ENCODE results near the gene NUP210L. TPM values are rescaled to one million over a fixed set of nuclear protein-coding genes. Genes with fewer than 3 reads are reported as not detected.
A peak's percentile ranks its signal among the peaks of the same experiment; 100 is the strongest.

Gene NUP210L
- polyA plus RNA-seq, 2 donors: 0.02 TPM; not detected in 1

DNA sequence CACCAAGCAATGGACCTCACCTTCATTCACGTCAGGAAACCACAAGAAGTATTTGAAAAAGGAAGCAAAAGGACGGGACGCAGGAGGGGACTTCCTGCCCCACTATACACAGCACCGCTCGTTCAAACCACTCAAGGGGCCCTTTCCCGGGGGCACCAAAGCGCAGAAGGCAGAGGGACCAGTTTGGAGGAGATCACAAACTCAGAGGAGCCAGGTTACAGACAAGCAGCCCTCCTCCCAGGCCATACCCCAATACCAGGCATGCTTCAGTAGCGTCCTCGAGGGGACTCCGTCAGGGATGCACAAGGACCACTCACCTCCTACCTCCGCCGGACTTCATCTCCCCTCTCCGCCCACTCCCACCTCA, 197.1 kb downstream of the NUP210L start:
- H3K4me1 ChIP-seq (ENCODE audit: control insufficient read depth in 2 of 2, insufficient read depth in 2 of 2, low read length in 1 of 2): peaks cover 4 to 24% of the 10 kb centered on the region in 2 donors
- WGBS, 2 donors: 0% methylated on average over 13 of the region's 13 CpGs

DNA sequence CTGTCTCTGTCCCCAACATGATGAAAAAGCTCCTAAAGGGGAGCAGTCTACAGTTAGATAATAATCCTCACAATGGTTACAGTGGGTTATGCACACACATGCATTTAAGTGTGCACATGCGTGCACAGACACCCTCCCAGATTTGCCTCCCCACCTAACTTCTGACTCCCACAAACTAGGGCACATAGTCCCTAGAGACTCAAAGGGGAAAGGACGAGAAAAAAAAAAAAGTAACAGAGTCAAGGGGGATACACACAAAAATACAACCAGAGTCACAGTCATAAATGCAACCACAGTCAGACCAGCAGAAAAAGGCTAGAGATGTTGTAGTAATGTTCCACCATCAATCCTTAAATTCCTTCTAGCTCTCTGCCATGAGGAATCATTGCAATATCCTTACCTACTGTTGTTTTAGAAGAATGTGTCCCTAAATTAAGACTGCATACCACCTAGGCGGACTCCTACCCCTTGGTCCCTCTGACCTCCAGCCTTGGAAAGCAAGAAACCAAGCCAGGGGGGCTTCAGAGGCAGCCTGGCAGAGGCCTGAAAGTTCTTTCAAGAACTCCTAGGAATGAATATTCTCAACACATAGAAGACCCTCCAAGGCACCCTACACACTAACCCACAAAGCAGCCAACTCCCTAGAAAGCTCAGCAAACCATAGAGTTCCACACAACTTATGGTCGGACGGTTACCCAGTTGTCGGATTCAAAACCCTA, 197.7 kb downstream of the NUP210L start:
- Histone ChIP-seq H3K4me1 (ENCODE audit: control insufficient read depth in 2 of 2, insufficient read depth in 2 of 2, low read length in 1 of 2) (peaks cover 4 to 19% of the 10 kb centered on the region in 2 donors), H3K27me3 (ENCODE audit: control insufficient read depth in 1 of 2, insufficient read depth in 2 of 2, low read length in 2 of 2) (no peaks in the 10 kb centered on the region), H3K4me3 (ENCODE audit: low read depth in 1 of 2, low read length in 2 of 2) (peak overlapping the region; percentile 83 to 95), H3K36me3 (ENCODE audit: control insufficient read depth in 2 of 2, insufficient read depth in 2 of 2, low read length in 1 of 2) (peaks cover 5 to 18% of the 10 kb centered on the region in 2 donors), H3K9me3 (ENCODE audit: control insufficient read depth in 2 of 2, insufficient read depth in 1 of 2, low read depth in 1 of 2, low read length in 1 of 2) (no peaks in the 10 kb centered on the region), H3K27ac (ENCODE audit: low read depth in 2 of 2, low read length in 1 of 2) (peak overlapping the region; percentile 96 to 97)
- 27 to 29% methylated on average over 6 of the region's 6 CpGs for WGBS, 2 donors

More for the DNA sequence above, 197.1 kb downstream of the NUP210L start:
- H3K36me3 ChIP-seq (ENCODE audit: control insufficient read depth in 2 of 2, insufficient read depth in 2 of 2, low read length in 1 of 2): peaks cover 0 to 12% of the 10 kb centered on the region in 2 donors
- H3K27ac ChIP-seq (ENCODE audit: low read depth in 2 of 2, low read length in 1 of 2): peak overlapping the region; percentile 96 to 97
- peak overlapping the region; percentile 83 to 95 for H3K4me3 ChIP-seq (ENCODE audit: low read depth in 1 of 2, low read length in 2 of 2)
- H3K9me3 ChIP-seq (ENCODE audit: control insufficient read depth in 2 of 2, insufficient read depth in 1 of 2, low read depth in 1 of 2, low read length in 1 of 2): no peaks in the 10 kb centered on the region
- no peaks in the 10 kb centered on the region for H3K27me3 ChIP-seq (ENCODE audit: control insufficient read depth in 1 of 2, insufficient read depth in 2 of 2, low read length in 2 of 2)

DNA sequence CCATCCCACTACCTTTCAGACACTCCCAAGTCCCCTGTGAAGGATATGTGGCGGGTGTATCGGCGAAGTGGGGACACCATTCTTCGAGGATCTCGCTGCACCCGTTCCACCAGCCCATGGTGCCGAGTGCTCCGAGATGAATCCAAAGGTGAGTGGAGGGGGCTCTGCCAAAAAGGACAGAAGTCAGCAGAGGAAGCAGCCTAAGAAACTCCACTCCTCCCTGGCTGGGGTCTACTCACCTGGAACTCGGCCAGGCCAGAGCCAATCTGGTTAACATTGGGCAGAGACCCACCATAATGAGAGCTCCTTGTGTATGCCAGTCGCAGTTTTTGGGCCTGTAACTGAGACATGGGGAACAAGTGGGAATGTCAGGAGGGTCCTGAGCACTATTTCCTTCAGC, 200.0 kb downstream of the NUP210L start:
- Histone ChIP-seq H3K27me3 (ENCODE audit: control insufficient read depth in 1 of 2, insufficient read depth in 2 of 2, low read length in 2 of 2) (no peaks in the 10 kb centered on the region), H3K4me3 (ENCODE audit: low read depth in 1 of 2, low read length in 2 of 2) (no peak overlapping the region), H3K4me1 (ENCODE audit: control insufficient read depth in 2 of 2, insufficient read depth in 2 of 2, low read length in 1 of 2) (peaks cover 4 to 10% of the 10 kb centered on the region in 2 donors), H3K9me3 (ENCODE audit: control insufficient read depth in 2 of 2, insufficient read depth in 1 of 2, low read depth in 1 of 2, low read length in 1 of 2) (no peaks in the 10 kb centered on the region), H3K27ac (ENCODE audit: low read depth in 2 of 2, low read length in 1 of 2) (no peak overlapping the region), H3K36me3 (ENCODE audit: control insufficient read depth in 2 of 2, insufficient read depth in 2 of 2, low read length in 1 of 2) (peaks cover 13 to 30% of the 10 kb centered on the region in 2 donors)
- WGBS, 2 donors: 93 to 94% methylated on average over 10 of the region's 10 CpGs

DNA sequence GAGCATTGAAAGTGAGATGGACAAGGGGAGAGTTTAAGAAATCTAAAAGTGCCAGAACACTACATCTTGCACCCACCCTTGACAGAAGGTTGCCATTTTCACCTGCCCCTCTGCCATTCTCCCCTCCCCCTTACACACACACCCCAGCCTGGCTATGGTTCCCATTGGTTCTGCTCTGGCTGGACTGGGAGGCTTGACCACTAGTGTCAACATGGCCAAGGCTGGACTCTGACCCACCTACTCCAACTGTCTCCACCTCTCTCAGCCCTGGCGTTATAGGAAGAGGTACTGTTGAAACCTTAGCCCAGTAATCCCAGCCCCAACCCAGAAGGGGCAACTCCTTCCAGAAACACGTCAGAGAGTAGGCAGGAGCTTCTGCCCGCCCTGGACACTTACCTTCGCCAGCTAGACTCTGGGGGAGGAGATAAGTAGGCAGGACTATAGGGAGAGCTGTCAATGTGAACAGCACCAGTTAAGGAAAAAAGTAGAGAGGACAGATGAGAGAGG, 201.0 kb downstream of the NUP210L start:
- Histone ChIP-seq H3K27ac (ENCODE audit: low read depth in 2 of 2, low read length in 1 of 2) (no peak overlapping the region), H3K9me3 (ENCODE audit: control insufficient read depth in 2 of 2, insufficient read depth in 1 of 2, low read depth in 1 of 2, low read length in 1 of 2) (no peaks in the 10 kb centered on the region), H3K4me3 (ENCODE audit: low read depth in 1 of 2, low read length in 2 of 2) (no peak overlapping the region), H3K4me1 (ENCODE audit: control insufficient read depth in 2 of 2, insufficient read depth in 2 of 2, low read length in 1 of 2) (peaks cover 4 to 10% of the 10 kb centered on the region in 2 donors), H3K27me3 (ENCODE audit: control insufficient read depth in 1 of 2, insufficient read depth in 2 of 2, low read length in 2 of 2) (no peaks in the 10 kb centered on the region), H3K36me3 (ENCODE audit: control insufficient read depth in 2 of 2, insufficient read depth in 2 of 2, low read length in 1 of 2) (peaks cover 13 to 30% of the 10 kb centered on the region in 2 donors)
- 76 to 77% methylated on average over 4 of the region's 4 CpGs for WGBS, 2 donors

DNA sequence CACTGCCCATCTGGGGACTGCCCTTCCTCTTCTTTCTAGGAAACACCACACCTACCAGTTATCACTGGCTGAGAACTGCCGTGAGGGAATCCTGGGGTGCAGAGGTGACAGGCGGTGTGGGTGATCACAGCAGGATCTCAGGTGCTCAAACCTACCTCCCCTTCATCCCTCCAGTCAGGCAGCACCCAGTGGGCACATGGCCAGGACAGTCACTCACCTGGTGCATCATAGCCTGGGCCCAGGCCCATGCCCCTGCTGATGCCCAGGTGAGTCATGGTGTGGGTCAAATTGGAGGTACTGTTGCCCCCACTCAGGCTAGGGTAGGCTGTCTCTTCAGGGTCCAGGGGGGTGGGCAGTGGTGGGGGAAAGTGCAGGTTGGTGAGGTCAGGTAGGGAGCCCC, 203.1 kb downstream of the NUP210L start:
- H3K36me3 ChIP-seq (ENCODE audit: control insufficient read depth in 2 of 2, insufficient read depth in 2 of 2, low read length in 1 of 2): peaks cover 13 to 42% of the 10 kb centered on the region in 2 donors
- H3K27ac ChIP-seq (ENCODE audit: low read depth in 2 of 2, low read length in 1 of 2): no peak overlapping the region
- H3K4me3 ChIP-seq (ENCODE audit: low read depth in 1 of 2, low read length in 2 of 2): no peak overlapping the region
- 84 to 92% methylated on average over 2 of the region's 2 CpGs for WGBS, 2 donors
- peaks cover 4 to 8% of the 10 kb centered on the region in 2 donors for H3K4me1 ChIP-seq (ENCODE audit: control insufficient read depth in 2 of 2, insufficient read depth in 2 of 2, low read length in 1 of 2)
- H3K27me3 ChIP-seq (ENCODE audit: control insufficient read depth in 1 of 2, insufficient read depth in 2 of 2, low read length in 2 of 2): no peaks in the 10 kb centered on the region
- H3K9me3 ChIP-seq (ENCODE audit: control insufficient read depth in 2 of 2, insufficient read depth in 1 of 2, low read depth in 1 of 2, low read length in 1 of 2): no peaks in the 10 kb centered on the region

DNA sequence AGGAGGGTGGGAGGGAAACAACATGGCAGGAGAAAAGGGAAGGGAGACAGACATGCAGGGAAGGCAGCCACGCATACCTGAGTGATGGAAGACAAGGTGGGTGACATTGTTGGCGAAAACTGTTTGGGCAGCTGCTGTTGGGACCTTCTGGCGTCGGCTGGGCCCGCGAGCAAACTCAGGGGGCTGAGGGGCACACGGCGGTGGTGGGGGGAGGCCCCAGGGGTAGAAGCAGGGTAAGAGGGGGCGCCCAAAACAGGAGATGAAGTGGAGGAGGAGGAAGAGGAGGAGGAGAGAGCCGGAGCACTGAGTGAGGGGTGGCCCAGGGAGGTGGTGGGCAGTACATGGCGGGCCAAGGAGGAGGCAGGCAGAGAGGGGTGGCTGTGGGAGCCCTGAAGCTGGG, 203.7 kb downstream of the NUP210L start:
- H3K4me3 ChIP-seq (ENCODE audit: low read depth in 1 of 2, low read length in 2 of 2): no peak overlapping the region
- no peaks in the 10 kb centered on the region for H3K27me3 ChIP-seq (ENCODE audit: control insufficient read depth in 1 of 2, insufficient read depth in 2 of 2, low read length in 2 of 2)
- WGBS, 2 donors: 86 to 92% methylated on average over 11 of the region's 11 CpGs
- peaks cover 3 to 4% of the 10 kb centered on the region in 2 donors for H3K4me1 ChIP-seq (ENCODE audit: control insufficient read depth in 2 of 2, insufficient read depth in 2 of 2, low read length in 1 of 2)
- peaks cover 13 to 42% of the 10 kb centered on the region in 2 donors for H3K36me3 ChIP-seq (ENCODE audit: control insufficient read depth in 2 of 2, insufficient read depth in 2 of 2, low read length in 1 of 2)
- H3K9me3 ChIP-seq (ENCODE audit: control insufficient read depth in 2 of 2, insufficient read depth in 1 of 2, low read depth in 1 of 2, low read length in 1 of 2): no peaks in the 10 kb centered on the region
- H3K27ac ChIP-seq (ENCODE audit: low read depth in 2 of 2, low read length in 1 of 2): no peak overlapping the region

DNA sequence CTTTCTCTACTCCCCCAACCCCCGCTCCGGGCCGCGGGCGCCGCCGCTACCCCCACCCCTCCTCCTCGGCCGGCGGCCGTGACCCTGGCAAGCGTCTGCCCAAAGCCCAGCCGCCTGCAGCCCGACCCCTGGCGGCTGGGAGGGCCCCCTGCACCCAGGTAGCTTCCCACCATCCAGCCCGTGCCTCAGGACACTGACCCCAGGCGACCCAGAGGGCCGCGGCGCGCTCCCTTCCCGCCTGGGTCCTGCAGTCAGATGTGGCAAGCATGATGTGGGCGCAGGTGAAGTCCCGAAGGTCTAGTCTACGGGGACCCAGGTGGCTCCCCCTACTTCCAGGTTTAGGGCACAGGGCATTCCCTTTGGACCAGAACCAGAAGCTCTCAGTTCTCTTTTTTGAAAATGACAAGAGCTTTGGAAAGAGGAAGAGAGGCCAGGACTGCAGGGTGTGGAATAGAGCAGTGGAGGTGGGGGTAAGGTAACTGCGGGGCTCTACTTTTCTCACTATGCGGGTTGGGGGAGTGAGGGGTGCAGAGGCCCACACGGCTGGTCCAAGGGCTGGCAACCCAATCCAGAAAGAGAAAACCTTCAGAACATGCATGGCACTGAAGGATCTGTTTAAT, 208.1 kb downstream of the NUP210L start, which contains the start of gene DENND4B:
DENND4B (minus strand) TSS at position 97 of the 620 bp plus-strand sequence. CDS start 2,344 bp downstream, outside the sequence.
- 7 to 13% methylated on average over 20 to 28 of the region's 28 CpGs for WGBS, 2 donors
- Histone ChIP-seq H3K4me1 (ENCODE audit: control insufficient read depth in 2 of 2, insufficient read depth in 2 of 2, low read length in 1 of 2) (peaks cover 0 to 15% of the 10 kb centered on the region in 2 donors), H3K27me3 (ENCODE audit: control insufficient read depth in 1 of 2, insufficient read depth in 2 of 2, low read length in 2 of 2) (no peaks in the 10 kb centered on the region), H3K27ac (ENCODE audit: low read depth in 2 of 2, low read length in 1 of 2) (peak within 1 kb of the TSS; percentile 91 to 92), H3K9me3 (ENCODE audit: control insufficient read depth in 2 of 2, insufficient read depth in 1 of 2, low read depth in 1 of 2, low read length in 1 of 2) (no peaks in the 10 kb centered on the region), H3K4me3 (ENCODE audit: low read depth in 1 of 2, low read length in 2 of 2) (peak within 1 kb of the TSS; percentile 86 to 90), H3K36me3 (ENCODE audit: control insufficient read depth in 2 of 2, insufficient read depth in 2 of 2, low read length in 1 of 2) (peaks cover 6 to 37% of the 10 kb centered on the region in 2 donors)

DNA sequence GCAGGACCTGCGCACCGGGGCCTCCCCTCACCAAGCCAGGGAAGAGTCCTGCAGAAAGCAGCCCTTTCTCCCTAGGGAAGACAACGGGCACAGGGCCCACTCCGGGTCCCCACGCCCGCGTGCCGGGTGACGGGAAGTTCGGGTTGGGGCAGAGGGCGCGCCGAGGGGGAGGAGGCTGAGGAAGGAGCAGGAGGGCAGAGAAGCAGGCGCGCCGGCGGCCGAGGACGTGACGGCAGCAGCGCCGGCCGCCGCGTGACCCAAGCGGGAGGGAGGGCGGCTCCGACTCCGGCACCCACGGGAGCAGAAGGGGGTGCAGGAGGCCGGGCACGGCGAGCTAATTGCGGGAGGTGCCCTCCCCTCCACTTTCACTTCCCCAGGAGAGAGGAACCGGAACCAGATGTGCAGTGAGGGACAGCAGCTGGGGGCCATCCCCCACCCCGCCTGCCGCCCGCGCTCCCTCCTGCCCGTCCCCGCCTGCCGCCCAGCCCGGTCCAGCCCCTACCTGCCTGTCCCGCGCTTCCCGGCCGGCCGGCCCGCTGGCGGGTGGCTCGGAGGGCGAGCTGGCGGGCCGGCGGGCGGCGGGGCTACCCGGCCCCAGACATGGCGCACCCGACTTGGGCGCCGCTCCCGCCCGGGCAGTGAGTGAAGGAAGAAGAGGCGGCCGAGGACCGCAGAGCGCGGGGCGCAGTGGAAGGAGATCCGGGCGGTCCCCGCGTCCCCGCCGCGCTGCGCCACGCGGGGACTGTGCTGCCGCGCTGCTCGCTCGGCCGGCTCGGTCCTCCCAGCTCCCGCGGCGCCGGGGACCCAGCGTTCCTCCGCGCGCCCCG, 208.9 kb downstream of the NUP210L start:
- Histone ChIP-seq H3K36me3 (ENCODE audit: control insufficient read depth in 2 of 2, insufficient read depth in 2 of 2, low read length in 1 of 2) (peaks cover 6 to 33% of the 10 kb centered on the region in 2 donors), H3K4me3 (ENCODE audit: low read depth in 1 of 2, low read length in 2 of 2) (peak overlapping the region; percentile 86 to 90), H3K27ac (ENCODE audit: low read depth in 2 of 2, low read length in 1 of 2) (peak overlapping the region; percentile 91 to 92), H3K9me3 (ENCODE audit: control insufficient read depth in 2 of 2, insufficient read depth in 1 of 2, low read depth in 1 of 2, low read length in 1 of 2) (no peaks in the 10 kb centered on the region), H3K27me3 (ENCODE audit: control insufficient read depth in 1 of 2, insufficient read depth in 2 of 2, low read length in 2 of 2) (no peaks in the 10 kb centered on the region), H3K4me1 (ENCODE audit: control insufficient read depth in 2 of 2, insufficient read depth in 2 of 2, low read length in 1 of 2) (peaks cover 0 to 15% of the 10 kb centered on the region in 2 donors)
- WGBS, 2 donors: 0 to 2% methylated on average over 17 to 95 of the region's 95 CpGs

DNA sequence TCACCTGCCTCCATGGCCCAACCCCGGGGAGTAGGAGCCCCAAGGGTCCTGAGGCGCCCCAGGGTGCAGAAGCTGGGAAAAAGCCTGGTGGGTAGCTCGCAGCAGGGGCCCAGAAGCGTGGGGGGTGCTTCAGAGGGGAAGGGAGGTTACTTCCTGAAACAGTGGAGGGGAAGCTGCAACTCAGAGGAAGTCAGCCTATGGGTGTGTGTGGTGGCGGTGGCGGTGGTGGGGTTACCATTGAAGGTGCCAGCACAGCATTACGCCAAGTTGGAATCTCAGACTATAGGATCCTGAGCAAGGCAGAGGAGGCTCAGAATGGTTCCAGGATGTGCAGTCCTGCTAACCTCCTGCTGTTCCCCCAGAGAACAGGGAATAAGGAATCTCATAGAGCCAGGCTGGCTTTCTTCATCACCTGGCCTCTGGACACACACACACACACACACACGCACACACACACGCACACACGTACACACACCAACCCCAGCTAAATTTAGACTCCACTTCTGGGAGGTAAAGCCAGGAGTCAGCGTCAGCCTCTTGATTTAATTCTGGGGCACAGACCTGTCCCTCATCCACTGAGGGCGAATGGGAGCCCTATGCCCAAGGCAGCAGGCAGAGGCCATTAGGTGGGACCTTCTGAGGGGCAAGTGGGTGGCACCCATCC, 209.6 kb downstream of the NUP210L start:
- H3K27me3 ChIP-seq (ENCODE audit: control insufficient read depth in 1 of 2, insufficient read depth in 2 of 2, low read length in 2 of 2): no peaks in the 10 kb centered on the region
- H3K36me3 ChIP-seq (ENCODE audit: control insufficient read depth in 2 of 2, insufficient read depth in 2 of 2, low read length in 1 of 2): peaks cover 8 to 38% of the 10 kb centered on the region in 2 donors
- no peaks in the 10 kb centered on the region for H3K9me3 ChIP-seq (ENCODE audit: control insufficient read depth in 2 of 2, insufficient read depth in 1 of 2, low read depth in 1 of 2, low read length in 1 of 2)
- 27 to 31% methylated on average over 11 to 12 of the region's 12 CpGs for WGBS, 2 donors
- H3K4me3 ChIP-seq (ENCODE audit: low read depth in 1 of 2, low read length in 2 of 2): peak overlapping the region; percentile 86 to 90
- H3K27ac ChIP-seq (ENCODE audit: low read depth in 2 of 2, low read length in 1 of 2): peak overlapping the region; percentile 91 to 92
- peaks cover 0 to 15% of the 10 kb centered on the region in 2 donors for H3K4me1 ChIP-seq (ENCODE audit: control insufficient read depth in 2 of 2, insufficient read depth in 2 of 2, low read length in 1 of 2)
